Limb (tissue), 2 donors: ENCODE measurements around the gene SLC30A4.
"Not testable (repeated sequence)": the region's sequence is repeated elsewhere in the genome, so short reads cannot be mapped to it uniquely, and the experiment has no call there.

Source experiments
- DNase-seq, 2 donors: peaks; one replicate each; pipeline ENCODE4 v3.0.0-alpha.2; 2016; ENCODE audit errors: extremely low spot score in 2 of 2

SLC30A4 gene

DNA sequence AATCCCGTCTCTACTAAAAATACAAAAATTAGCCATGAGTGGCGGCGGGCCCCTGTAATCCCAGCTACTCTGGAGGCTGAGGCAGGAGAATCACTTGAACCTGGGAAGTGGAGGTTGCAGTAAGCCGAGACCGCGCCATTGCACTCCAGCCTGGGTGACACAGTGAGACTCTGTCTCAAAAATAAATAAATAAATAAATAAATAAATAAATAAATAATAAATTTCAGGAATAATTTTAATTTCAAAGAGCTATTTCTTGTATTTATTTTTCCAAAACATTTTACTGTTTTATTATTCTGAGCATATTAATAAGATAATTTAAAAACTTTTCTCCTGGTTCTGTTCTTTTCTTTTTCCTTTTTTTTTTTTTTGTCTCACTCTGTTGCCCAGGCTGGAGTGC lies 15.4 kb downstream of the SLC30A4 start:
- DNase-seq, result not testable (repeated sequence)

DNA sequence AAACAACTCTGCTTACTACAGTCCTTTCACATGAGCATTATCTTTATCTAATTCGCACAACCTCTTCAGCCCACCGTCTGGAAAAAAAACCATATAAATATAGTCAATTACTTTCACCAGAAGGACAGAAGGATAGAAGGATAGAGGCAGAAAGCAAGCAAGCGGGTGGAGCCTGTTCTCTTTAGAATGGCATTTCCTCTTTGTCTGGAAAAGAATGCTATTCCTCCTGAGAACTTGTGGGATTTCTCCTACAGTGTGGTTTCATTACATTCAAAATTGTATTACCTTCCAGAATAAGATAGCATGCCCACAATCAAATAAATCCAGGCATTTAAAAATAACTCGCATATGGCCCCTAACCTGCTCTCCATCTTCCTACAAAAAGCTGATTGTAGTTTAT lies 23.1 kb downstream of the SLC30A4 start:
- DNase-seq, result no peak

GRCh38 chr15:45498701-45499100 lies 23.9 kb downstream of the SLC30A4 start:
- DNase-seq, result no peak

DNA sequence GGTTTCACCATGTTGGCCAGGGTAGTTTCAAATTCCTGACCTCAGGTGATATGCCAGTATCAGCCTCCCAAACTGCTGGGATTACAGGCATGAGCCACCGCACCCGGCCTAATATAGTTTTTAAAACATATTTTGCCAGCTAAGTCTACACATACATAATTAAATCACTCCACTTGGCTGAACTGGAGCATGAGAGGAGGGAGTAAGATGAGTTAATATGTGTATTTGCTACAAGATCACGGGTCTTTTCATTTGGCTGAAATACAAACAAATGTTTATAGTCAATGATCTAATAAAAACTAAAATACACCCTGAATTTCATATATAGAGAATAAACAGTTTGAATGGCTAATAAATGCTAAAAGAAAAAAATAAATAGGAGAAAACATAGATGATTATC lies 25.3 kb downstream of the SLC30A4 start:
- no peak for DNase-seq

GRCh38 chr15:45496658-45497057 lies 25.9 kb downstream of the SLC30A4 start:
- DNase-seq, result no peak

GRCh38 chr15:45495588-45495987 lies 27.0 kb downstream of the SLC30A4 start:
- DNase-seq, result no peak

GRCh38 chr15:45489690-45490238 lies 32.8 kb downstream of the SLC30A4 start:
- no peak for DNase-seq

GRCh38 chr15:45486317-45486716 lies 36.2 kb downstream of the SLC30A4 start:
- no peak for DNase-seq

DNA sequence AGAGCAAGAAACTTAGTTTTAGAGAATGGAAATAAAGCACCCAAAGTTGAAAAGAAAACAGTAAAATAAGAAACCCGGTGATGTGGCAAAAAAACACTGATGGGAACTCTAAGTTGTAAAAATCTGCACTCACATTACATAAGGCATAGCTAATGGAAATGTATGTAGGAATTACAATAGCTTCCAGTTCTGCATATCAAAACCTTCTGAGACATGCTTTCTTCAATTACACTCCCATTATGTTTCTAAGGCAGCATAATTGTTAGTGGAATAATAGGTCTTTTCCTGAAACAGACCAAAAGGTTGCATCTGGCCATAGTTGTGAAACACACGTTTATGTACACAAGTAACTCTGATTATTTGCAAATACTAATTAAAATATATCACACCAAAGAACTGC lies 41.4 kb downstream of the SLC30A4 start:
- DNase-seq, result no peak

- no peak for DNase-seq
These were observed 46.1 kb downstream of the SLC30A4 start for GRCh38 chr15:45476410-45476809.

DNA sequence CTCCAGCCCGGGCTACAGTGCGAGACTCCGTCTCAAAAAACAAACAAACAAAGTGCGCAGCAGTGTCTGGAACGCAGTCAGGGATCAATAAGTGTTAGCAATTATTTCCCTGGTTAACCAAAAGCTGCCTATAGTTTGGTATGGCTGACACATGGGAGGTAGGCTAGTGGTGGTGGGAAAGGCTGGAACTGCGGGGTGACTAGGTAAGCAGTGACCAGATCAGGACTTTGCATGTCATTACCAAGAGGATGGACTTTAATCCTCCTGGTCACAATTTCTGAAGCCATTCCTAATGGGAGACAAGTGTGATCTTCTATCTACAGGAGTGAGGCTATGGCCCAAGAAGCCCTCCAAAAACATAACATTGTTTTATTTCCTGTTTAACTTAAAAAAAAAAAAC lies 47.8 kb downstream of the SLC30A4 start:
- DNase-seq, result no peak

GRCh38 chr15:45473068-45473467 lies 49.5 kb downstream of the SLC30A4 start:
- no peak for DNase-seq

DNA sequence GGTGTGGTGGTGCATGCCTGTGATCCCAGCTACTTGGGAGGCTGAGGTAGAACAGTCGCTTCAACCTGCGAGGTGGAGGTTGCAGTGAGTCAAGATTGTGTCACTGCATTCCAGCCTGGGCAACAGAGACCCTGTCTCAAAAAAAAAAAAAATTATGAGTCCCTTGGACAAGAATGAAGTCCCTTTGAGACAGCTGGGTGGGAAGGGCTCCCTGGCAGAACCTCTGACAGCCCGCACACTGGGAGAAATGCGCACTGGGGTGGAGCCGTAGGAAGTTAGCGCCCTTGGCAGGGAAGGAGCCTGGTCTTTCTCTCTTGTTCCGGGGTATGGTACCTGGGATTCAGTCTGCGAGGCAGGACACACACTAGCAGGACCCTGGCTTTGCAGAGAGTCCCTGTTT lies 51.4 kb downstream of the SLC30A4 start:
- DNase-seq, result no peak

DNA sequence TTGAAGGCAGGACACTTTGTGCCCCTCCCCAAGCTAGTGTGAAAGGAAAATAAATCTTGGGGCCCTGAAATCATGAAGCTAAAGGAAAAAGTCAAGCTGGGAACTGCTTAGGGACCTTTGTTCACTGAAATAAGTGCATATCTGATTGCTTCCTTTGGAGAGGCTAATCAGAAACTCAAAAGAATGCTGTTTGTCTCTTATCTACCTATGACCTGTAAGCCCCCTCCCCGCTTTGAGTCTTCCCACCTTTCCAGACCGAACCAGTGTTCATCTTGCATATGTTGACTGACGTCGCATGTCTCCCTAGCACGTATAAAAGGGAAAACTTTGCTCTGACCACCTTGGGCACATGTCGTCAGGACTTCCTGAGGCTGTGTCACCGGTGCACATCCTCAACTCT lies 53.1 kb downstream of the SLC30A4 start:
- DNase-seq, result no peak

GRCh38 chr15:45469027-45469426 lies 53.5 kb downstream of the SLC30A4 start:
- DNase-seq, result no peak

GRCh38 chr15:45468294-45468693 lies 54.3 kb downstream of the SLC30A4 start:
- no peak for DNase-seq

- DNase-seq, result peak; percentile 34 to 83
These were observed 63.7 kb downstream of the SLC30A4 start for GRCh38 chr15:45458746-45459403.

- peak; percentile 75 to 83 for DNase-seq
These were observed 64.7 kb downstream of the SLC30A4 start for GRCh38 chr15:45457641-45458539.

DNA sequence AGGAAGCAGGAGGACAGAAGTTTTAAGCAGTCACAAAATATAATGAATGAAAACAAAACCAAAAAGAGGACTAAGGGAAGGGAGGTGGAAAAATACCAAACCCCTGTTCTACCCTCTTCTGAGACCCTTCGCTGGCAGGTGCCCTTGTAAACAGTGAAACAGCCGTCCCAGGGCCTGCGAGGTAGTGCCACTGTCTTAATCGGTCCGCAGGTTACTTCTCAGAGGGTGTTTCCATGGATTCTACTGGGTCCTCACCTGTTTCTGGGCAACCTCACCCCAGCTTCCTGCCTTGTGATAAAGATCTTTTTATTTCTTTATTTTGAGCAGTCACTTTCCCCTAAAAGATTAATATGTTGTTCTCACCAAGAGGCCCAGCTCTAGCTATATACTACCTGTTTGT lies 65.3 kb downstream of the SLC30A4 start:
- no peak for DNase-seq

DNA sequence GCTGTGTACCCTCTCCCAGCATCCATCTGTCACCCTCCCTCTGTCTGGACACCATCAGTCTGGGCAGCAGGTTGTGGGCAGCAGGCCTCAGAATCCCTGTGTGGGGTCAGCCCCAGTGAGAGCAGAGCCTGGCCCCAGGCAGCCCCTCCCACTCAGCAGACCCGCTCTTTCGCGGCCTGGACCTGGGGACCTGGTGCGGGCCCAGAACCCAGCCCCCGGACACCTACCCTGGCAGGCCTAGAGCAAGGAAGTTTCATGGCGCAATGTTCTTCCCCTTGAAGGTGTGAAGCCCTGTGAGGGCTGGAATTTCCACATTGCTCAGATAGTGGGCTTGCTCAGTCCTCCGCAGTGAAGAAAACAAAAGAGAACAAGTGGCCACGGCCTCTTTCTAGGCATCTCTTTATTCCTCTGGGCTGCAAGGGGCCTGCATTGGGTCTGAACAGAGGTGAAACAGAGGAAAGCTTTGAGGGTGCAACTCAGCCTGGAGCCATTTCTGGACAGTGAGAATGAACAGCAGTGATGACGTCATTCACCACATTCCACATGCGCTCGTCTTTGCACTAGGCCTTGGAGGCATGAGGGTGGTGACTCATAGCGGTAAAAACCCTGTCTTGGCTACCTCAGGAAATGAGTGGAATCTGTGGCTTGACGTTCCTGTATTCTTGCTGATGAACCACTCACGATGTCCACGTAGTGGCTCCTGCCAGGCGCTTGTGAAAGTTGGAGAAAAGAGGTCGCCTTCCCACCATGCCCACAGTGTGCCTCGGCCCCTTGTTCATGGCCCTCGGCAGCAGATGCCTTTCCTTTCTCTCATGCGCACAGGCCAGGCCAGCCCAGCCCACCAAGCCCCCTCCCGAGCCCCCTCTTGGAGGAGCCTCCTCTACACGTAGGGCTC lies 66.1 kb downstream of the SLC30A4 start:
- peak in 1 of 2 donors; percentile 5 for DNase-seq

DNA sequence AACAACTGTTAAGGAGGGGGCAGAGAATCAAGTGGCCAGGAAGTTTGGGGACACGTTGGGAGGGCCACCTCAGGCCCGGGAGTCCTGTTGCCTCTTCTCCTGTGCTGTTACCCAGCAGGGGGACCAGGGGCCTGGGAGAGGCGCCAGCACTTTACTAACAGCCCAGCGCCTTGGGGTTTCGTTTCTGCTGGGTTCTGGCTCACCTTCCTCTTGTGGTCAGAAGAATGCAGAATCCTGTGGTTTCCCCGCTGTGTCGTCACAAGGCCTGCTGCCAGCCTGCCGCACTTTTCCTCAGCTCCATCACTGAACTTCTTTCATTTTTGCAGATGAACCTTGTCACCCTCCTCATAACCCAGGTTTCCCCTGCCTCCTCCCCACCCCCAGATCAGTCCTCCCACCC lies 67.7 kb downstream of the SLC30A4 start:
- DNase-seq, result peak; percentile 36 to 67

DNA sequence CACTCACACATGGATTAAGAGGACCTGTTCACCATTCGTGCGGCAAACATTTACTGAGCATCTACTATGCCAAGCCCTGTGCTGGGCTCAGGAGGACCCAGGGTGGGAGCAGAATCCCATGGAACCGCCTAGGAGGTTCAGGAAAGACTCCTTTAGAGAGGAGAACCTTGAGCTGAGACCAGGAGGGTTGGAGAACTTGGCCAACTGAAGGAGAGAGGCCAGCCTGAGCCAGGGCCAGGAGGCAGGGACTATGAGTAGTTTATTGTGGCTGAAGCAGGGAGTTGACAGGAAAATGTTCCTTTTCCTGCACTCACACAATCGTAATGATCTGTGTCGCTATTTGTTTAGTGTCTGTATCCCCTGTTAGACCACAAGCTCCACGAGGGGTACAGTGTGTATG lies 71.3 kb downstream of the SLC30A4 start:
- no peak for DNase-seq
